ENCODE data around the gene GALNT17.

Gene GALNT17

GRCh38 chr7:71377469-71377868 lies 245.5 kb downstream of the GALNT17 start:
- H3K4me3 ChIP-seq (ENCODE audit: low read length): no peak overlapping the region
- no peaks in the 10 kb centered on the region for H3K36me3 ChIP-seq (replicated peaks; ENCODE audit: insufficient read depth, low read length)

GRCh38 chr7:71384094-71384493 lies 252.2 kb downstream of the GALNT17 start:
- H3K9me2 ChIP-seq (replicated peaks; ENCODE audit: insufficient read depth, low read length): no peaks in the 10 kb centered on the region
- no peak for DNase-seq
- no peak overlapping the region for H3K4me2 ChIP-seq (ENCODE audit: low read depth, low read length)
- no peaks in the 10 kb centered on the region for H3K27me3 ChIP-seq (replicated peaks; ENCODE audit: insufficient read depth, low read length)
- H3K79me2 ChIP-seq (ENCODE audit: low read length): no peaks in the 10 kb centered on the region
- H3K36me3 ChIP-seq (replicated peaks; ENCODE audit: insufficient read depth, low read length): no peaks in the 10 kb centered on the region
- TF ChIP-seq EZH2phosphoT487 (IDR thresholded peaks at IDR 0.05; ENCODE audit: low read length): no peak
- TF ChIP-seq CTCF (IDR thresholded peaks at IDR 0.05; ENCODE audit: low read length): no peak
- TF ChIP-seq EZH2 (optimal IDR thresholded peaks at IDR 0.05; ENCODE audit: low read depth, low read length): no peak
- no peak overlapping the region for H3K9ac ChIP-seq (ENCODE audit: low read length)
- no peak overlapping the region for H2AFZ ChIP-seq (ENCODE audit: low read length)
- H3K4me3 ChIP-seq (ENCODE audit: low read length): no peak overlapping the region
- H3K27ac ChIP-seq (ENCODE audit: low read length): no peak overlapping the region
- no peaks in the 10 kb centered on the region for H3F3A ChIP-seq (ENCODE audit: insufficient read depth, low read length)
- no peaks in the 10 kb centered on the region for H4K20me1 ChIP-seq (ENCODE audit: insufficient read depth, low read length)
- no peaks in the 10 kb centered on the region for H3K4me1 ChIP-seq (ENCODE audit: low read length)
- H3K9me3 ChIP-seq (replicated peaks; ENCODE audit: insufficient read depth, low read length): no peaks in the 10 kb centered on the region

More at GRCh38 chr7:71377469-71377868, 245.5 kb downstream of the GALNT17 start:
- Histone ChIP-seq H3K9me2 (replicated peaks; ENCODE audit: insufficient read depth, low read length) (no peaks in the 10 kb centered on the region), H3K27ac (ENCODE audit: low read length) (no peak overlapping the region), H3K27me3 (replicated peaks; ENCODE audit: insufficient read depth, low read length) (no peaks in the 10 kb centered on the region), H4K20me1 (ENCODE audit: insufficient read depth, low read length) (no peaks in the 10 kb centered on the region), H3K9ac (ENCODE audit: low read length) (no peak overlapping the region), H3F3A (ENCODE audit: insufficient read depth, low read length) (no peaks in the 10 kb centered on the region), H3K4me2 (ENCODE audit: low read depth, low read length) (no peak overlapping the region), H3K4me1 (ENCODE audit: low read length) (no peaks in the 10 kb centered on the region), H3K9me3 (replicated peaks; ENCODE audit: insufficient read depth, low read length) (no peaks in the 10 kb centered on the region), H3K79me2 (ENCODE audit: low read length) (no peaks in the 10 kb centered on the region), H2AFZ (ENCODE audit: low read length) (no peak overlapping the region)
- TF ChIP-seq CTCF (IDR thresholded peaks at IDR 0.05; ENCODE audit: low read length) (no peak), EZH2 (optimal IDR thresholded peaks at IDR 0.05; ENCODE audit: low read depth, low read length) (no peak), EZH2phosphoT487 (IDR thresholded peaks at IDR 0.05; ENCODE audit: low read length) (no peak)
- DNase-seq: no peak

- H3F3A ChIP-seq (ENCODE audit: insufficient read depth, low read length): no peaks in the 10 kb centered on the region
- DNase-seq: no peak
- no peaks in the 10 kb centered on the region for H4K20me1 ChIP-seq (ENCODE audit: insufficient read depth, low read length)
- H3K4me1 ChIP-seq (ENCODE audit: low read length): no peaks in the 10 kb centered on the region
- no peaks in the 10 kb centered on the region for H3K9me3 ChIP-seq (replicated peaks; ENCODE audit: insufficient read depth, low read length)
- H3K27ac ChIP-seq (ENCODE audit: low read length): no peak overlapping the region
- H3K9me2 ChIP-seq (replicated peaks; ENCODE audit: insufficient read depth, low read length): no peaks in the 10 kb centered on the region
- H2AFZ ChIP-seq (ENCODE audit: low read length): no peak overlapping the region
- H3K9ac ChIP-seq (ENCODE audit: low read length): no peak overlapping the region
- H3K4me3 ChIP-seq (ENCODE audit: low read length): no peak overlapping the region
- TF ChIP-seq EZH2 (optimal IDR thresholded peaks at IDR 0.05; ENCODE audit: low read depth, low read length) (no peak), CTCF (IDR thresholded peaks at IDR 0.05; ENCODE audit: low read length) (no peak), EZH2phosphoT487 (IDR thresholded peaks at IDR 0.05; ENCODE audit: low read length) (no peak)
- no peaks in the 10 kb centered on the region for H3K27me3 ChIP-seq (replicated peaks; ENCODE audit: insufficient read depth, low read length)
- H3K4me2 ChIP-seq (ENCODE audit: low read depth, low read length): no peak overlapping the region
- no peaks in the 10 kb centered on the region for H3K36me3 ChIP-seq (replicated peaks; ENCODE audit: insufficient read depth, low read length)
- no peaks in the 10 kb centered on the region for H3K79me2 ChIP-seq (ENCODE audit: low read length)
Measured at GRCh38 chr7:71385330-71385729, 253.4 kb downstream of the GALNT17 start.
